Psoas muscle (tissue), 8 donors: ENCODE data around the gene MAFF. TPM values are rescaled to one million over a fixed set of nuclear protein-coding genes. Genes with fewer than 3 reads are reported as not detected.

Experiments
- ATAC-seq, 4 donors: fragments of 200-7000 bp; cut with Tn5 transposase; one replicate each; pipeline ENCODE4 v1.9.1; 2020; ENCODE audit warnings: moderate library complexity in 3 of 4, mild to moderate bottlenecking in 2 of 4
- DNase-seq, 2 donors: peaks; one replicate each; pipeline ENCODE4 v3.0.0-alpha.2; 2020
- H3K27ac ChIP-seq: fragments of 200-600 bp; one replicate; pipeline ENCODE4 v1.8.0; 2022
- H3K27me3 ChIP-seq, 3 donors: fragments of 200-600 bp in 1 of 3; one replicate each; pipeline versions ENCODE4 v1.6.1 to v1.8.0; 2013 to 2022; ENCODE audit warnings: low read length in 2 of 3, mild to moderate bottlenecking in 2 of 3, moderate library complexity in 1 of 3; ENCODE audit not compliant: insufficient read depth in 3 of 3
- H3K36me3 ChIP-seq, 2 donors: fragments of 200-600 bp in 1 of 2; one replicate each; pipeline versions ENCODE4 v1.6.1 to v1.8.0; 2013 to 2022; ENCODE audit warnings: low read depth in 1 of 2, mild to moderate bottlenecking in 1 of 2, moderate library complexity in 1 of 2; ENCODE audit not compliant: insufficient read depth in 1 of 2
- H3K4me1 ChIP-seq: fragments of 200-600 bp; one replicate; pipeline ENCODE4 v1.8.0; 2022
- H3K4me3 ChIP-seq: fragments of 200-600 bp; one replicate; pipeline ENCODE4 v1.8.0; 2022; ENCODE audit warnings: mild to moderate bottlenecking
- H3K9me3 ChIP-seq: fragments of 200-600 bp; one replicate; pipeline ENCODE4 v1.8.0; 2022
- CTCF ChIP-seq: fragments of 200-600 bp; IDR thresholded peaks from one replicate; pipeline ENCODE4 v1.8.0; 2022; ENCODE audit warnings: antibody characterized with exemption
- WGBS, 3 donors: extraction: QIAGEN DNeasy Blood & Tissue Kit; methylation state at CpG; one replicate each; pipeline versions ENCODE4 v1.1.6 to v1.1.7; 2013; 5-methylcytosine and 5-hydroxymethylcytosine counted together
- intact Hi-C, 2 donors: fragments of 100-400 bp; cut with DNase I; formaldehyde crosslinking; loops; one replicate each; pipeline versions ENCODE4 v1.11.0 to v1.14.2; 2022
- polyA plus RNA-seq, 3 donors: library from polyadenylated mRNA; stranded (reverse); fragments of 200-250 nt; gene quantifications; one replicate each; pipeline ENCODE4 v1.2.3, GENCODE V29; 2013
- total RNA-seq, 4 donors: library from RNA; stranded (reverse); fragmentation: NEBNext Ultra II Directional in 2 of 4; extraction: Animal tissue kit (Norgen Biotek cat#: 25700) in 2 of 4; gene quantifications; one replicate each; pipeline versions ENCODE4 v1.2.1 to v1.2.4, GENCODE V29; 2021 to 2023
- donor health status: healthy with polysubstance abuse.
- donor health status: DM: no; HTN: no; CAD: no; lungs with moderate emphysema.
- donor health status: Bipolar disorder and iron deficiency.
- donor health status: healthy.
- donor health status: DM: yes; HTN: yes; CAD: no.
- donor health status: DM: no; HTN: no; CAD: no.
- donor health status: DM: no; HTN: no; CAD: no.
- donor health status: DM: yes; HTN: yes; CAD: no.

The MAFF gene
- total and polyA plus RNA-seq, 7 donors = 5.7 to 118 (median 28.1) TPM

GRCh38 chr22:38172832-38173640 is 28.8 kb upstream of the MAFF start:
- no peak for TF ChIP-seq CTCF

GRCh38 chr22:38173641-38173906 is 28.2 kb upstream of the MAFF start:
- intact Hi-C loops = loop anchor here in 1 of 2 donors (5.0 kb wide), 1 partner anchor 101 kb away; no protein-coding TSS in a partner anchor
- no peaks in the 10 kb centered on the region for H3K27me3 ChIP-seq
- TF ChIP-seq CTCF = no peak
- no peaks in the 10 kb centered on the region for H3K9me3 ChIP-seq
- ATAC-seq = no peak
- H3K4me1 ChIP-seq = peaks cover 68% of the 10 kb centered on the region
- peak overlapping the region; percentile 61 for H3K27ac ChIP-seq
- no peaks in the 10 kb centered on the region for H3K36me3 ChIP-seq
- no peak for DNase-seq
- no peak overlapping the region for H3K4me3 ChIP-seq
- 97 to 98% (median 97%) methylated on average over 4 of the region's 4 CpGs for WGBS, 3 donors

More at GRCh38 chr22:38172832-38173640, 28.8 kb upstream of the MAFF start:
- H3K27me3 ChIP-seq = no peaks in the 10 kb centered on the region
- H3K4me1 ChIP-seq = peaks cover 67% of the 10 kb centered on the region
- 31 to 40% (median 35%) methylated on average over 16 of the region's 16 CpGs for WGBS, 3 donors
- peak overlapping the region; percentile 61 for H3K27ac ChIP-seq
- H3K4me3 ChIP-seq = no peak overlapping the region
- intact Hi-C loops = loop anchor here in 1 of 2 donors (5.0 kb wide), 1 partner anchor 101 kb away; no protein-coding TSS in a partner anchor
- ATAC-seq (peak in 3 of 4 donors; percentile 15 to 39 (median 26)), DNase-seq (peak; percentile 60 to 77)
- H3K9me3 ChIP-seq = no peaks in the 10 kb centered on the region
- H3K36me3 ChIP-seq = no peaks in the 10 kb centered on the region

- no peak for ATAC-seq
- WGBS, 3 donors = 81 to 93% (median 92%) methylated on average over 14 of the region's 14 CpGs
- no peaks in the 10 kb centered on the region for H3K9me3 ChIP-seq
- no peak overlapping the region for H3K4me3 ChIP-seq
- no peak for TF ChIP-seq CTCF
- H3K27me3 ChIP-seq = no peaks in the 10 kb centered on the region
- no peaks in the 10 kb centered on the region for H3K36me3 ChIP-seq
- intact Hi-C loops = loop anchor here in 1 of 2 donors (5.0 kb wide), 1 partner anchor 102 kb away; no protein-coding TSS in a partner anchor
- H3K4me1 ChIP-seq = peaks cover 71% of the 10 kb centered on the region
- H3K27ac ChIP-seq = peak overlapping the region; percentile 99
- no peak for DNase-seq
These were observed 27.2 kb upstream of the MAFF start for GRCh38 chr22:38174626-38175025.

- peaks cover 72% of the 10 kb centered on the region for H3K4me1 ChIP-seq
- H3K9me3 ChIP-seq = no peaks in the 10 kb centered on the region
- DNase-seq = no peak
- no peaks in the 10 kb centered on the region for H3K27me3 ChIP-seq
- TF ChIP-seq CTCF = no peak
- WGBS, 3 donors = 79 to 87% (median 82%) methylated on average over 17 of the region's 17 CpGs
- no peak overlapping the region for H3K4me3 ChIP-seq
- H3K27ac ChIP-seq = peak overlapping the region; percentile 99
- no peaks in the 10 kb centered on the region for H3K36me3 ChIP-seq
- intact Hi-C loops = loop anchor here in 1 of 2 donors (2.0 kb wide), 1 partner anchor 27 kb away; no protein-coding TSS in a partner anchor
- ATAC-seq = no peak
These were observed 26.3 kb upstream of the MAFF start for GRCh38 chr22:38175206-38176118.
